ENCODE measurements around the gene ZBTB44.
A peak's percentile ranks its signal among the peaks of the same experiment; 100 is the strongest.

Gene ZBTB44

DNA sequence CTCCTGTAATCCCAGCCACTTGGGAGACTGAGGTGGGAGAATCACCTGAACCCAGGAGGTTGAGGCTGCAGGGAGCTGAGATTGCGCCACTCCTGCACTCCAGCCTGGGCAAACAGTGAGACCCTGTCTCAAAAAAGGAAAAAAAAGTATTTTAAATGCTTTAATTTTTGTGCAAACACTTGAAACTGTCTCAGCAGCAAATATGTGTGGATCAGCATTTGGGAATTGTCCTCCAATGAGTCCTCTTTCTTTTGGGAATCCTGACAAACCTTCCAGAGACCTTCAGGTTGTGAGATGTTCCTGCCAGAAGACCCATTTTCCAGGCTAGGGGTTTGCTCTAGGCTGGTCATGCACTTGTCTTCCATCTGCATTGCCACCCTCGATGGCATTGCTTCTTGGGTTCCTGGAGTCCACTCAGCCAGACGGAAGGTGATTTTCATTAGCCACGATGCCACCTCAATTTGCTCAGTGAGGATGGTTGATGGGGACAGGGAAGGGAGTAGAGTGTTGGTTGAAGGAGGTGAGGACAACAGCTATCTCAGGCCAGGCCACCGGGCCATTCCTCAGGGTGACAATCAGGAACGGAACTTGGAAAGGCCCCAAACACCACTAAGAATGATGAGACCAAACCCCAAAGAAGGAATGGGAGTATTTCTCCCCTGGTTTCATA is 99.7 kb downstream of the ZBTB44 start:
- DNase-seq (ENCODE audit: low read depth) = no peak

DNA sequence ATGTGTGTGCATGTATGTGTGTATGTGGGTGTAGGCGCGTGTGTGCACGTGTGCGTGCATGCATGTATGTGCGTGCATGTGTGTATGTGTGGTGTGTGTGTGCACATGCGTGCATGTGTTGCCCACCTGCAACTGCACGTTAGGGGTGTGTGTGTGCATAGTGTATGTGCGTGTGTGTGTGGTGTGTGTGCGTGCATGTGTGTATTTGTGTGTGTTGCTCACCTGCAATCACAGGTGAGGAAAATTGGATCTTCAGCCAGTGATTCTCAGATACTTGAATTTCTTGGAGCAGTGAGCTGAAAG is 100.8 kb downstream of the ZBTB44 start:
- no peak for DNase-seq (ENCODE audit: low read depth)

DNA sequence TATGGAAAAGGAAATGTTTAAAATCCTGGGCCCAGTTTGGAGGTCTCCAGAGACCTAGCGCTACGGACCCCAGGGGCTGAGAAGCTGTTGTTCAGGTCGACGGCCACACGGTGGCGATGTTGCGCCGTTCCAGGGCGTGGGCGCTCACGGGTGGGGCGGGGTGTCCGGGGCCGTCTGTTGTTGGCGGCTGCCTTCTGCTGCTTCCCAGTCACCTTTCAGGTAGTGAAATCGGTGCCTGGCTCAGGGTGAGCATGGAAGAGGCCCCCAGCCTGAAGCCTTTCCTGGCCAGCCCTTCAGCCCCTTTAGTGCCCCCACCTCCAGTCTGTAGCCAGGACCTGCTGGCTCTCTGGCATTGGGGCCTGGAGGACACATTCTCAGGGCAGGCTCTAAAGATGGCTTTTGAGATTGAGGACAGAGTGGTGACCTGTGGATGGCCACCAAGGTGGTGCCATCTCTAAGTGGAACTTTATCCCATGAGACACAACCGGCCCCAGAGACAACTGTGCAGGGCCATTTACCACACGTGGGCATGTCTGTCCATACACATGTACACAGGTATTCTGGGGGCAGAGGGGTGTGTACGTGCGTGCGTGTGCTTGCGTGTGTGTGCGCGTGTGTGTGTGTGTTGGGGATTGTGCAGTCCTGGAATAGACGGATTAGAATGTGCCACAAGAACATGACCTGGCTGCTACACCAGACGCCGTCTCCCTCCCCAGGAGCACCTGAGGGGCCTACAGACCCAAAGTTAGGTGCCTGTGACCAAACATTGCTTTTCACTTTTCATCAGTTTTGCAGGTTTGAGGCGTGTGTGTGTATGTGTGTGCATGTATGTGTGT is 101.4 kb downstream of the ZBTB44 start:
- peak; percentile 9 for DNase-seq (ENCODE audit: low read depth)

DNA sequence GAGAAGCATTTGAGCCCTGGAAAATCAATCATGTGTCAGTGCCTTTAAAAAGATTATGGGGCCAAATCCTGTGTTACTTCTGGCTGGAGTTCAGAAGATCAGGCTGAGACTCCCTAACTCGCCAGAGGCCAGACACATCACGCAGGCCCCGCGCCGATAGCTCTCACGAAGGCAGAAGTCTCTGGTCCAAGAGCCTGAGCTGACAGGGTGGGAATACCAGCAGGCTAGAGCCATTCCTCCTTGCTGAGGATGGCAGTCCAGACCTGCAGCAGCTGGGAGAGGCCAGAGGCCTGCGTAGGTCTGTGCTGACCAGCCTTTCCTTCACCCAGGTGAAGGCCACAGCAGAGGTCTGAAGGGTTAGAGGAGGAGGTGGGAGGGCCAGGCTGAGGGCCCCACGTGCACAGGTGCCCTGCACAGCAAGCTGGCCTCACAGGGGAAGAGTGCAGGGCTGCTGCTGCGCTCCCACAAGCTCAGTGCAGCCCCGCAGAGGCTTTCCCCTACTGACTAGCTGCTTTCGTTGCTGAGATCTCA is 102.2 kb downstream of the ZBTB44 start:
- no peak for DNase-seq (ENCODE audit: low read depth)

DNA sequence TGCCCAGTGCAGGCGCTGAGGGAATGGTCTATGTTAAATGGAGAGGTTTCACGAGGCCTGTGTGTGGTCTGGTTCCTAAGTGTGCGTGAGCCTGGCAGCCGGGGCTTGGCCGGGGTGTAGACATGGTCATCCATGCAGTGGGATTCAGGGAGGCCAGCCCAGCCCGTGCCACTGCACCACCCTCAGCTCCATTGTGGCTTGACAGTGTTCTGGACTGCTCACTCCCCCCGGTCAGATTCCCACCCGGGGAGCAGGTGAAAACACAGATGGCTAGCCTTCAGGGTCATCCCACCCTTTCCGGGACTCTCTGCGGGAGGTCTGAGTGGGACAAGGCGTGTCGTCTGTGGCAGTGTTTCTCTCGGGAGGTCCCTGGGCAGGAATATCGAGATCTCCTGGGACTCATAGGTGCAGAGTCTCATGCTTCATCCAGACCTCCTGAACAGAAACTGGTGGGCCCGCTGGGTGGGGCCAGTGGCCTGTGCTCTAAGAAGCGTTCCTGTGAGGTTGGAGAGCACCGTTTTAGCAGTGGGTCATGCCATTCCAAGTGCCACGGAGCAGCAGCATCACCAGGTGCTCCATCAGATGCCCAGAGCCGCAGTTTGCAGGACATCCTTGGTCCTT is 102.8 kb downstream of the ZBTB44 start:
- no peak for DNase-seq (ENCODE audit: low read depth)

DNA sequence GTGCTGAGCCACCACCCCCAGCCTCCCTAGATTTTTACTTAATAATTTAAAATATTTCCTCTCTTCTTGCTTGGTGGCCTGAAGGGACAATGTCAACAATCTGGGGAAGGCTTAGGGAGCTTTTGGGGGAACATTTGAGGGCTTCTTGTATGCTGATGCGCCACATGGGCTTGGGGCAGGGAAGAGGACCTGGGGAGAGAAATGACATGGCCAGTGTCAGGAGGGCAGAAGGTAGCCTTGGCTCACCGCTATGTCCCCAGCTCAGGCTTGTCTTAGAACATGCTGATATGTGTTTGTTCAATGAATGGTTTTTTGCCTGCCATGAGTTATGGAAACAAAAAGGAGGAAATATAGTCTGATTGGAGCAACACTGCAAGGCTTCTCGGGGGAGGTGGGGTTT is 103.6 kb downstream of the ZBTB44 start:
- no peak for DNase-seq (ENCODE audit: low read depth)

DNA sequence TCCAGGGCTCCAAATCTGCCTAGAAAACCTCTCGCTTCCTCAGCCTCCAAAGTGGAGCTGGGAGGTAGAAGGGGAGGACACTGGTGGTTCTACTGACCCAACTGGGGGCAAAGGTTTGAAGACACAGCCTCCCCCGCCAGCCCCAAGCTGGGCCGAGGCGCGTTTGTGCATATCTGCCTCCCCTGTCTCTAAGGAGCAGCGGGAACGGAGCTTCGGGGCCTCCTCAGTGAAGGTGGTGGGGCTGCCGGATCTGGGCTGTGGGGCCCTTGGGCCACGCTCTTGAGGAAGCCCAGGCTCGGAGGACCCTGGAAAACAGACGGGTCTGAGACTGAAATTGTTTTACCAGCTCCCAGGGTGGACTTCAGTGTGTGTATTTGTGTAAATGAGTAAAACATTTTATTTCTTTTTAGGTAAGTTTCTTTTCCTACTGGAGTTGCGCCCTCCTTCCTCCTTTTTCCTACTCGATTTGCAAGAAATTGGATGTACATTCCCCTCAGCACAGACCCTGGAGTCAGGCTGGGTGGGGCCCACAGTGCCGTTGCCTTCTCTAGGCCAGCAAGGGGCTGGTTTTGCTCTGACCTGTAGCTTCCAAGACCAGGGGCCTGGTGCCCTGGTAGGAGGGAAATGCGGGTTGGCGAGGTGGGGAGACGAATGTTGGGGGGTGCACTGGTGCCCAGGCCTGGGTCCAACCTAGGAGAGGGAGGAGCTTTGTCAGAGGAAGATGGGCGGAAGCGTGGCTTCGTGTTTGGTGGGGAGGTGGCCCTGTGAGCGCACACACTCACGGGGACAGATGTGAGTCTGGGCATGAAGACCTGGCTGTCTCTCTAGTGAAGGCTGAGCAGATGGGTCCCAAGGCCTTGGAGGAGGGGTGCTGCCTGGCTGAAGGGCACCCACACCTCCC is 104.5 kb downstream of the ZBTB44 start:
- DNase-seq (ENCODE audit: low read depth) = no peak

DNA sequence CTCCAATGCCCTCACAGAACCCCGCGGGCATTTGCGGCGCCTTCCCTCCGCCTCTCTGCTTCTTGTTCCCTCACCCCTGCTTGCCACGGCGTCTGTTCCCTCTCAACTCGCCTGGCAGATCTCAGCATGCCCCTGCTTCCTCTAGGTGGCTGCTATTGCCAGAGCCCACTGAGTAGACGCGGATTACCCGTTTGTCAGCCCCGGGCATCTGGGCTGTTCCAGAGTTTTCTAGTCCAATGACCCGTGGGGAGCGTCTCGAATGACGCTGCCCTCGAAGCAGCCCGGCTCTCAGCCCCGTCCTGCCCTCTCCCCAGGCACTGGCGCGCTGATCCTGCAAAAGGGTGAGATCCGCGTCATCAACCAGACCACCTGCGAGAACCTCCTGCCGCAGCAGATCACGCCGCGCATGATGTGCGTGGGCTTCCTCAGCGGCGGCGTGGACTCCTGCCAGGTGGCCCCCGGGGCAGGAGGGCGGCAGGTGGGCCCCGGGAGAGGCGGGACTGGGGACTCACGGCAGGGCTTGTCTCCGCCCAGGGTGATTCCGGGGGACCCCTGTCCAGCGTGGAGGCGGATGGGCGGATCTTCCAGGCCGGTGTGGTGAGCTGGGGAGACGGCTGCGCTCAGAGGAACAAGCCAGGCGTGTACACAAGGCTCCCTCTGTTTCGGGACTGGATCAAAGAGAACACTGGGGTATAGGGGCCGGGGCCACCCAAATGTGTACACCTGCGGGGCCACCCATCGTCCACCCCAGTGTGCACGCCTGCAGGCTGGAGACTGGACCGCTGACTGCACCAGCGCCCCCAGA is 105.4 kb downstream of the ZBTB44 start:
- DNase-seq (ENCODE audit: low read depth) = no peak

DNA sequence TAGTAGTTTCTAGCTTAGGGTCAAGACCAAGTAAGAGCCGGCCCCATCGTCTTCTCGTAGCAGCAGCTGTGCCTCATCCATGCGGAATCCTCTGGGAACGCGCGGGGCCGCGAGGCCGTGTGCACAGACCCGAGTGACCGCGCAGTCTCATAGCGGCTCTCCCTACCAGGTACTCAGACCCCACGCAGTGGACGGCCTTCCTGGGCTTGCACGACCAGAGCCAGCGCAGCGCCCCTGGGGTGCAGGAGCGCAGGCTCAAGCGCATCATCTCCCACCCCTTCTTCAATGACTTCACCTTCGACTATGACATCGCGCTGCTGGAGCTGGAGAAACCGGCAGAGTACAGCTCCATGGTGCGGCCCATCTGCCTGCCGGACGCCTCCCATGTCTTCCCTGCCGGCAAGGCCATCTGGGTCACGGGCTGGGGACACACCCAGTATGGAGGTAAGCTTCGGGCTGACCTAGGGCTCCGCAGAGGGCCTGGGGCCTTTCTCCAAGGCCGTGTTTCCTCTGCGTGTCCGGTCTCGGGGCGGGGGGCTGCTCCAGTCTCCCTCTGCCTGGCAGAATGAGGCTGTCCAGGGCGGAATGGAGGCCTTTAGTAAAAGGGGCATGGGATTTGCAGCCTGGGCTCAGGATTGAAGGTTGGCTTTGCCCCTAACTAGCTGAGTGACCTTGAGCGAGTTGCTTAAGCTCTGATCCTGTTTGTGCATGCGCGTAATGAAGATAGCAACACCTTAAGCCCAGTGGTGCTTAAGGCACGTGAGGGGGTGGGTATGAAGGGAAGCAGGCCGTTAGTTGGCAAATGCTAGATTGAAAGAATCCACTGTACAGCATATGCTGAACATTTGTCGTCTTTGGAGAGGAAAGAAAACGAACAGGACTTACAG is 106.2 kb downstream of the ZBTB44 start:
- no peak for DNase-seq (ENCODE audit: low read depth)

DNA sequence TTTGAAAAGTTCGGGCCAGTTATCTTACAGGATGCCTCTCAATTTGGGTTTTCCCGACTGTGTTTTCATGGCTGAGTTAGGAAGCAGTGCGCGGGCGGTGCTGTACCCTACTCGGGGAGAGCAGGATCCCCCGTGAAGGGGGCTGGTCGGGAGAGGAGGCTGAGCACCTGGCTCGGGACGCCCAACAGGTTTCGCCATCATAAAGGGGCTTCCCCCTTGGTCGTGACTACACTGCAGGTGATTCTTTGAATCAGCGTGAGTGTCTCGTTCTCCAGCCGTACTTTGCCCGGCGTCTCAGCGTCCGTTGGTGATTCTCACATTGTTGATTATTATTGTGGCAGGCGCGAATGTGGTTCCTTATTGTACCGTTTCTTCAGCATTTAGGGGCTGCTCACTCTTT is 108.6 kb downstream of the ZBTB44 start:
- DNase-seq (ENCODE audit: low read depth) = no peak

DNA sequence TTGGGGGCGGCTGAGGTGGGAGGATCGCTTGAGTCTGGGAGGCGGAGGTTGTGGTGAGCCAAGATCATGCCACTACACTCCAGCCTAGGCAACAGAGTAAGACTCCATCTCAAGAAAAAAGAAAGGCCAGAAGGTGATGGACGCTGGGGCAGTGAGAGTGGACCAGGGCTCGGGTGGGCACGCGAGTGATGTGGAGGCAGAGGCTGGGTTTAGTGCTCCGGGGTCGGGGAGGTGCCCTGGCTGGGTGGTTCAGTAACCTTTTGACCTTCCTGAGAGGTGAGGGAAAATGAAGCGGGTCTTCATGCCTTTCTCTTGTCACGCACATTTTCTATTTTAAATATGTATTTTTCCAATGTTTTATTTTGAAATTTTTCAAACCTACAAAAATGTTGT is 110.0 kb downstream of the ZBTB44 start:
- no peak for DNase-seq (ENCODE audit: low read depth)

DNA sequence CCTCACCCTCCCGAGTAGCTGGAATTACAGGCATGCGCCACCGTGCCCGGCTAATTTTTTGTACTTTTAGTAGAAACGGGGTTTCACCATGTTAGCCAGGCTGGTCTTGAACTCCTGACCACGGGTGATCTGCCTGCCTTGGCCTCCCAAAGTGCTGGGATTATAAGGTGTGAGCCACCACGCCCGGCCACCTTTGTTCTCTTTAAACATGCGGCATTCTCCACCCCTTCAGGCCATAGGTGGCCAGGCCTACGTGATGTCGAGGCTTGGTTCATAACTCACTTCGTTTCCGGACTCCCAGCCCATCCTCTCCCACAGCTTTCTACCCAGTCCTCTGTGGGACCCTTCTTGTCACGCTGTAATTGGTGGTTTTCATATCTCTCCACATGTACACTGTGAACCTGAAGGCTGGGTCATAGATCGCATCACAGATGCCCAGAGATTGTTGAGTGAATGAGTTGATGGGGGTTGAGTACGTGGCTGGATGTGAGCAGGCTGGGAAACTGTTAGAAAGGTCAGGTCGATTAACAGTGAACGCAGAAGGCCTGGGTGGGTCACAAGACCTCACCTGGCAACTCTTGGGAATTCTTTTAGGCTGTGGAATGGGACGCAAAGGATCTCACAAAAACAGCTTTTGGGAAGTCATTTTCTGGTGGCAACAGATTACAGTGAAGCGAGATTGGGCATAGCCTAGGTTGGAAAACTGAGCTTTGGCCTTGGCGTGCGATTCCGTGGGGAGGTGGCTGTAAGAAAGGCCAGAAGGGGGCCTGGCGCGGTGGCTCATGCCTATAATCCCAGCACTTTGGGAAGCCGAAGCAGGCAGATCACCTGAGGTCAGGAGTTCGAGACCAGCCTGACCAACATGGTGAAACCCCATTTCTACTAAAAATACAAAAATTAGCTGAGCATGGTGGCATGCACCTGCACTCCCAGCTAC is 110.7 kb downstream of the ZBTB44 start:
- no peak for DNase-seq (ENCODE audit: low read depth)

DNA sequence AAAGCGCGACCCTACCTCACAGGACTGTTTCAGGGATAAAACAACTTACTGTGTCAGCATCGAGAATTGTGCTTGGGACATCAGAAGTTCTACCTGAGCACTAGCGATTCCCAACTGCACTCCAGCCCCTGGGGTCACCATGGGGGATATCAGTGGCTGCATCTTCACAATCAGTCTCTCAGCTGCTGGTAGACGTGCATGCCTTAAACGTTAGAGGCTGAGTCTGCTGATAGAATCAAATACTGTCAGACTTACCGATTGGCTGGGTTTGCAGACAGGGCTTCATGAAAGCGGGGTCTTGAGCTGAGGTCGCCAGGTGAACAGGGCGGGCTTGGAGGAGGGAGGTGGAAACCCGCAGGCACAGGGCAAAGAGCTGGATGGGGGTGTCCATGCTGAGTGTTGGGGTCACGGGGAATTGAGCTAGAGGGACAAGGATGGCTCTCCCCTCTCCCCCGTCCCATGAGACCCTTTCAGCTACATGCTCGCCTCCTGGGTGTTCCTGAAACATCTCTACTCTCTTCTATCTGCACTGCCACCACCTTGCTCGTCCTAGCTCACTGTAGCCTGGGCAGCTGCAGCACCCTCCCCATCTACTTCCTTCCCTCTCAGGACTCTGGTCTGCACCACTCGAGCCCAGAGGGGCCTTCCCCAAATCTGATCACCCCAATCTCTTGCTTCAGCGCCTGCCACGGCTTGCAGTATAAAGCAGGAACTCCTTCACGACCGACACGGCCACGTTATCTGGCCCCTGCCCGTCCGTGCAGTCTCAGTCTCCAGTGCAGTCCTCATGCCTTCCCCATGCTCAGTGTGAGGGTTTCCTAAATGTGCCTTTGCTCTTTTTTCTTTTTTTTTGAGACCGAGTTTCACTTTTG is 111.7 kb downstream of the ZBTB44 start:
- no peak for DNase-seq (ENCODE audit: low read depth)

DNA sequence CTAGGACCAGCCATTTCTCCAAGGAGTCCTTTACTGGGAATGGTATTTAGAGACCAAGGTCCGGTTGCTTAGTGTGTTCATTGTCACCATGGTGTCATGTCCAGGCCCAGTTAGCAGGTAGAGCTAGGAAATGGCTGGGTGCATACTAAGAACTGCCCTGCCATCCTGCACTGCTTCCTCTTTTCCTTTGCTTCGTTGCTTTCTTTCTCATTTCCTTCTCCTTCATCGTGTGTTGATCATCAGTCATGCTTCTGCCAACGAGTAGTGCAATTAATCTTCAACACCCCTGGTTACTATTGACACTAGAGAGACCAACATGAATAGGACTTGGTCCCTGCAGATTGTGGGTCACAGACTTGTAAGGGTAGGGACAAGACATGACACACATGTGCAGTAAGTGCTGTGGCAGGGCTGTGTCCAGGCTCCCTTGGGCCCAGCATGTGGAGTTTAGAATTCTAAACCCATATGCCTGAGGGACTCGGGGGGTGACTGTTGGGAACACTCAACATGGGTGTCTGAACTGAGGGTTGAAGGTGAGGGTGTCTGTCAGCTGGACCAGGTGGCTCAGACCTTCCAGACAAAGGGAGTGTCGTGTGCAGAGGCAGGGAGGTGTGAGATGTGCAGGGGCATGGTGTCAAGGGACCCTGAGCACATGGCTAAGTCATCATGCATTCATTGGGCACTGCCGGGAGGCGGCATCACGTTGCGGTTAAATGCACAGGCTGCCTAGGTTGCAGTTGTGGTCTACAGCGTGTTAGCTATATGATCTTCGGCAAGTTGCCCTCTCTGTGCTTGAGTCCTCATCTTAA is 112.5 kb downstream of the ZBTB44 start:
- DNase-seq (ENCODE audit: low read depth) = no peak

DNA sequence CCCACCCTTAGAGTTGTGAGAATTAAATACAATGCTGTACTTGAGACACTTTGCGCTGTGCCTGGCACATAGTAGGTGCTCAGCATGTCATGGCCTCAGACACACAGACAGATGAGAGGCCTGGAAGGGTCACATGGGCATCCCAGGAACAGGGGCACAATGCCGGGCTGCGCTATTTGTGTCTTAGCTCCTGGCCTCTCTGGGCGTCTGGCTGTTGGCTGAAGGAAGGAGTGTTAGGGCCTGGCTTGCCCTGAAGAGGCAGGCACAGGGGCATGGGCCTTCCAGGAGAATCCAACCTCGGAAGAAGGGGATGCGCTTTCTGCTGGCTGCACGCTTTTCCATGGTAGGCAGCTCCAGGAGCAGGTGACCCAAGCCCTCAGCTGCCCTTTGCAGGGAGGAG is 113.7 kb downstream of the ZBTB44 start:
- DNase-seq (ENCODE audit: low read depth) = no peak

DNA sequence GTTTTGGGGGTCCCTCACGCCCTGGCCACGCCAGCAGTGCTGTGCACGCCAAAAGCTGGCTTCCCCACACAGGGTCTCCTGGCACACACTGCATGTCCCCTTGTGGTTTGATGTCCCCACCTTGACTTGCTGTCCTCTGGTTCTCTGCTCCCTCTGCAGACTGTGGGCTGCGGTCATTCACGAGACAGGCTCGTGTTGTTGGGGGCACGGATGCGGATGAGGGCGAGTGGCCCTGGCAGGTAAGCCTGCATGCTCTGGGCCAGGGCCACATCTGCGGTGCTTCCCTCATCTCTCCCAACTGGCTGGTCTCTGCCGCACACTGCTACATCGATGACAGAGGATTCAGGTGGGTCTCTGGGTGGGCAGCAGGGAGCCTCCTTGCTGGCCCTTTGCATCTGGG is 114.9 kb downstream of the ZBTB44 start:
- no peak for DNase-seq (ENCODE audit: low read depth)

DNA sequence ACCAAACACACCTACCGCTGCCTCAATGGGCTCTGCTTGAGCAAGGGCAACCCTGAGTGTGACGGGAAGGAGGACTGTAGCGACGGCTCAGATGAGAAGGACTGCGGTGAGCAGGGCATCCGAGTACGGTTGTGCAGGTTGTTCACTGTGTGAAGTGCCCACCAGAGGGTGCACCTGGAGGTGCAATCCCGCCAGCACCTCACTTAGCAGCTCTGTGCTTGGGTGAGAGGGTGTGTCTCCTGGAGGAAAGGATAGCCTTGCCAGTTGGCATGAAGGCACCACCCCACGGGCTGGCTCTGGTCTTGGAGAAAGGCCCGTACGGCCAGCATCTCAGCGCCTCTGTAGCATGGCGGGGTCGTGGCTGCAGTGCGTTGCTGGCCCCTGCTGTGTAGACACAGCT is 115.8 kb downstream of the ZBTB44 start:
- DNase-seq (ENCODE audit: low read depth) = no peak

All from GM04504 (cell line).